ENCODE results near the gene KDM4C.
"Not testable (repeated sequence)": the region's sequence is repeated elsewhere in the genome, so short reads cannot be mapped to it uniquely, and the experiment has no call there.

Gene KDM4C

DNA sequence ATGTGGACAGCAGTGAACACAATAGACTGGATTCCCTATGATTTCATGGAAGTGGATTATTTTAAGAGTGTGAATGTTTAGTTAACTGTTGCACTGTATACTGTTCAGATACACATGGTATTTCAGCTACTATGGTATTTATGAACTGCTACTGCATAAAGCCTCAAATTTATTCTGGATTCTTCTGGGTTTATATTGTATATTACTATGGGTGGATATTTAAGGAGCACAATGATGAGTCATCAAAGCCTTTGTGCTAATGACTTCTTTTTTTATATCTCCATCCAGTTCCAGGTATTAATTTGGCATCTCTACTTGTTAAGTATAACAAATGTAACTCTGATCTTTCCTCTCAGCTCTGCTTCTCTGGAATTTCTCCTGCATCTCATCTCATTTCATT lies 6.8 kb downstream of the KDM4C start:
- no peak for DNase-seq

DNA sequence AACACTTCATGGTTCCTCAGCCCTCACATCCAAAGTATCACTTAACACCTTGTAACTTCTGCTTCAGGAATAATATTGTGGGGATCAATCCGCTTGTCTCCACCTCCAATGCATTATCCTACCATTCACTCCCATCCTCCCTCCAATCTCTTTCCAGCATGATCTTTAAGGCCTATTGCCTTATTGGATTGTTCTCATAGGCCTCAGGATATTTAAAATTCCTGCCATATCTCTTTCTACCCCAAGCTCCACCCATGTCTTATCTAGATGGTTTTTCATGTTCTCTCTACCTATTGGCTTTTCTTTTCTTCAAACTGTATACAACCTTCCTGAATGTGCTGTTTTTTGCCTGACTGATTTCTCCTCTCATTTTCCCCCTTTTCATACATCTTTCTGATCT lies 7.2 kb downstream of the KDM4C start:
- no peak for DNase-seq

DNA sequence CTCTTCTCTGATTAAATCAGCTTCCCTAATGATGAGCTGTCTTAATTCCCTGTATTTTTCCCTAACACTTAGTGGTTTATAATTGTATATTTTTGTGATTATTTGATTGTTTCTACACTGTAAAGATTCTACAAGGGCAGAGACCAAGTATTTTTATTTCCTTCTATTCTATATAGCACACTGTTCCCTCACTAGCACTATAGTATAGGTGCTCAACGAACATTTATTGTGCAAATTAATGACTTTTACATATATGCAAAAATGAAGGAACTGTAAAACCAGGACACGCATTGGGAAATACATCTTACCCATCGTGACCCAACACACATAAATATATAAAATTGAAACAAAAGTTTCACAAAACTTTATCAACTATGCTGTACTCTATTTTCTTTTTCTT lies 7.6 kb downstream of the KDM4C start:
- DNase-seq, result no peak

DNA sequence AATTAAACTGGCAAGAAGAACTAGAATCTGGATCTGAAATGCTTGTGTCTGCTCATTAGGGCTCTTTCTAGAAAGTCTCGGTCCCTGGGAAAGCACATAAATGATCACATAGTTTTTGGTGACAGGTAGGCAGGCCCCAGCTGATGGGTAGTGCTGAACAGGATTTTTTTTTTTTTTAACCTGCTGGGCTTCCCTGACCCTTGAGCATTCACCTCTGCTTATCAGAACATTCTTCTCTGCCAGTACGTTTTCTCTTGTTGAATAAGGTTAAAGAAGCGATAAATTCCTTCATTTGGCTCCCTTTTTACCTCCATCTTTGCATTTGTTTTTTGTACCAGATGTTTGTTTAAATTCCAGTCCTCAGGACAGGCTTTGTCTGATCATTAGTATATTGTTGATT lies 8.8 kb downstream of the KDM4C start:
- no peak for DNase-seq

DNA sequence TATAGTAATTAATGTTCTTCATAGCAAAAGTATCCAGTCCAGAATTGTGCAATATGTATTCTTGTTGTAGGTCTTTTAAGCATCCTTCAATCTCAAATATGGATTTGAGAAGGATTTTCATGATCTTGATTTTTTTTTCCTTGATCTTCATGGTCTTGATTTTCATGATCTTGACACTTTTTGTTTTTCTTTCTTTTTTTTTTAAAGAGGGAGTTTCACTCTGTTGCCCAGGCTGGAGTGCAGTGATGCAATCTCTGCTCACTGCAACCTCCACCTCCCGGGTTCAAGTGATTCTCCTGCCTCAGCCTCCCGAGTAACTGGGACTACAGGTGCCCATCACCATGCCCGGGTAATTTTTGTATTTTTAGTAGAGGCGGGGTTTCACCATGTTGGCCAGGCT lies 10.8 kb downstream of the KDM4C start:
- not testable (repeated sequence) for DNase-seq

DNA sequence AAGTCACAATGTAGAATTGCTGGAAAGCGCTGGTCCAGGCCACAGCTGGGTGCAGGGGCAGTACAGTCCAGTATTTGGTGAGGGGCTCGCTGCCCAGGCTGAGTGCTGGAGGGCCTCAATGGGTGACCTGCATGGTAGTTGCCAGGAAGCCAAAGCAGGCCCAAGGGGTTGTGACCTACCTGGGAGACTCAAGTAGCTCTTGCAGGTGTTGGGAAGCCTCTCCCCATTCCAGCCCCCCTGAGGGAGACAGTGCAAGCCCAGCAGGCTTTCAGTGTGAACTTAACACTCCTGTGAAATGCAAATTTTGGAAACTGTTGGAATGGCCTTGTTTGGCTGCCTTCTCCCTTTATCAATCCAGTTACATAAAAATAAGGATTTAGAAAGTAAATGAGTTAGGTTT lies 13.9 kb downstream of the KDM4C start:
- no peak for DNase-seq

DNA sequence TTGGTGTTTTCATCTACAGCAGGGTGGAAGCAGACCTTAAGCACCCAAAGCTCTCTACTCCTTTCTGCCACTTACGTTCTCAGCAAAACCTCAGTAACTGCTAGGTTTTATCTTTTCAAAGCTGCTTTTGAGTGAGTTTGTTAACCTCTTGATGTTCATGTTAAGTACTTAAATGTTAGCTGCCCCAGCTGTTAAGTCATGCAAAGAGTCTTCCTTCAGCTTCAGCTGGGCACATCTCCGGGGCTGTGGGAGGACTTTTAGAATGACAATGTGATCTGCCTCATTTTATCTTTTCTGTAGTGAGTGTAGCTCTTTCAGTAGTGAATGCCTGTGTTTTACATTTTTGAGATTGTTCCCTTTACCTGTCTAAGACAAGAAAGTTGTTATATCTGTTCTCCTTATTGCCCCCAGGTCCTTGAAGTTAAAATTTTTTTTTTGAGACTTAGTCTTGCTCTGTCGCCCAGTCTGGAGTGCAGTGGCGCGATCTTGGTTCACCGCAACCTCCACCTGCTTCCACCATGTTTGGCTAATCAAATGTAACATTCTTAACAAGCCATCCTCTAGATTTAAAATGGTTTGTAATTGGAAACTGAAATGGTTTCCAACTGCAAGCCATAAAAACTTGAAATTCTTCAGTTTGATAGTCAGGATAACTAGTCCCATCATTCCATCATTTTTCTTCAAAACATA lies 19.6 kb downstream of the KDM4C start:
- no peak for DNase-seq

DNA sequence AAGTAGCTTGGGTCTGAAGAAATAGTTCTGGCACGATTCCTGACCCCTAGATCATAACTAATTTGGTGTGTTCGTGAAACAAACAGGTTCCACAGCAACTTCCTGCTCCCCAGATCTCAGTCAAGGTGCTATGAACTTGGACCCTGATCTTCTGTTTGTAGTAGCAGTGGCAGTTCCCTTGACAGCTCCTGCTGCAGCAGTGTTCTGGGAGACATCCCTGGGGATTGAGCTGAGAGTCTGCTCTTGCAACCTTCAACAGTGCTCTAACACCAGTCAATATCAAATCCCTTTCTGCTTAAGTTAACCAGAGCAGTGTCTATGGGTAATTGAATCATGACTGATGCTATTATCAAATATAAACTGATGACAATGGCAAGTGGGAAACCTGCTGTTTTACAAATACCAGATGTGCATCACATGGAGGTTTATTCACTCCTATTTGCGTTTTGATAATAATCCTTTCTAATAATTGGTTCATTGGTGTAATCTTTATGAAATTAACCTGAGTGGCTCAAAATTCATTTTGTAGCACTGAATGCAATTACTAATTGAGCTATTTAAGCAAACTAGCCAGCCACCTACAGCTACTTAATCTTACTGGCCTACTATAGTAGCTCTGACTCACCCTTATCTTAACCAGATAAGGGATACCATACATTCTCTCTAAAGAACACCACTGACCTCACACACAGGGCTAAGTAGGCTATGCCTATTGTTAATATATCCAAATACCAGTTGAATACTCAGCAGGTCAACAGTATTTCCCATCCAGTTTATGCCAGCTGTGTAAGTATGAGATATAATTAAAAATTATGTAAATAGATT lies 21.9 kb downstream of the KDM4C start:
- DNase-seq, result no peak

DNA sequence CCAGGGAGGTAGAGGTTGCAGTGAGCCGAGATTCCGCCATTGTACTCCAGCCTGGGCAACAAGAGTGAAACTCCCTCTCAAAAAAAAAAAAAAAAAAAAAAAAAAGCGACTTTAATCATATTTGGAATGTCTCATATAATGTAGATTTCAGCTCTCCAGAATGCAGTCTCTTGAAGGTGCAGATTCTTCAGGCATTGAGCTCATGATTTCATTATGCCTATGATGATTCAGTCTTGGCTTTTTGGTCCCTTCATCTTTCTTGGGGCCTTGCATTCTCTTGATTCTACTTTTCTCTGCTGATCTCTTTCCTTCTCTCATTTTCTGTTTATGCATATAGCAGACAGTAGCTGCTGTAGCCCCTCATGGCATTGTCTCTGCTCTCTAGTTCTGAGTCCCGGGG lies 22.9 kb downstream of the KDM4C start:
- DNase-seq, result no peak

DNA sequence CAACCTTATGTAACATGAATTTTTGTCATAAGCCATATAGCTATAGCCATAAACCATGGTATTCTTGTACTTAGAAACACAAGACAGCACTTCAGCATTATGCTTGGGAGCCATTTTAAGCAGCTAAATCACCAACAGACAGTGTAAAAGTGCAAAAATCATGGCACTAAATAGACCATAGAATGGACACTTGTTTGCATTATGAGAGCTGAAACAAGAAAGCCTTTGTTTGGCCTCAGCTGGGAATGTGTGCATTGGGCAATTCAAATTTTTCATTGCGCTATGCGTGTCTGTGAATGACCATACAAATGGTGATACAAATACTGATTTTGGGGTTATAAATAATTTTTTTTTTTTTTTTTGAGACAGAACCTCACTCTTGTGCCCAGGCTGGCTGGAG lies 23.7 kb downstream of the KDM4C start:
- DNase-seq, result no peak

DNA sequence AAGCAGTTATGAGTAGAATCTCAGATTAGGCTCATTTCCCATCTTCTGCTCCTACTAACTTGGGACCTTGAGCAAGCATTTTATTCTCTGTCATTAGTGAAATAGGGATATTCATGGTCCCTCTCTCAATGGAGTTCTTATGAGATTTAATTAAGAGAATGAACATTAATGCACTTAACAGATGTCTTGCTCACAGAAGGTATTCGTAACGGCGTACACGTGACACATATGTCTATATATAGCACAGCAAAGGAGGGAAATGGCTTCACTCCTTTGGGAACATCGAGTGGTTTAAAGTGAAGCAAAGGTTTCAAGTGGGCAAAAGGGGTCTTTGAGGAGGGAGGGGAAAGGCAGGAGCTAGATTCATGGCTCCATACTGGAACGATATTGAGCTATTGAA lies 24.6 kb downstream of the KDM4C start:
- DNase-seq, result no peak

DNA sequence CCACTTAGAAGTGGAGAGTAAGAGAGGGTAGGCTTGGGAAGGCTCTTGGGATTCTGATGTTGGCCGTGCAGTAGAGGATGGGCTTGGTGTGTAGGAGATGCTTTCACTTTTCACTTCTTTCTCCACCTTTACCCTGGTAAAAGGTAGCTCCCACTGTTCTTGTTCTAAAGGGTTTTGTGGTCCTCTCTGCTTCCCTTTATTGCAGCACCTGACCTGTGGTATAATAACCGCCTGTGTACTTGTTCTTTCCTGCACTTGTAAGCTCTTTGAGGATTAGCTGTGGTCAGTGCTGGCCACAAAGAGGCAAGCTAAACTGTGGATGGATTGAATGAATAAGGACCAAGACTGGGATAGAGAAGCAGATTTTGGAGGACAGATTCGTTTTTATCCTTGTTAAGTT lies 25.2 kb downstream of the KDM4C start:
- no peak for DNase-seq

DNA sequence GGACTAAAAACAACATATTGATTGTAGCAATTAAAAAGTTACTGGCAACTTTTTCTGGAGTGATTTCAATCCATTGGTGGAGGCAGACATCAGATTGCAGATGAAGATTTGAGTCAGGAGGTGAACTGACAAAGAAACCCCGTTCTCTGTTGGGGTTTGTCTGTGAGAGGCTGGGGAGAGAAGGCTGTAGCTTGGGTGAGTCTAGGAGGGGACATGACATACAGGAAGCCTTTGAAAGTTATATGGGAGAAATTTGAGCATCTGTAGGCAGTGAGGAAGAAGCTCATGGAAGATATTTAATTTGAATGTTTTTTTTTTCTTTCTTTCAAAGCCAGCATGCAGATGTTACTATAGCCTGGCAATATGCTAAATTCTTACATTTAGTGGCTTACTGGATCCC lies 26.0 kb downstream of the KDM4C start:
- no peak for DNase-seq

DNA sequence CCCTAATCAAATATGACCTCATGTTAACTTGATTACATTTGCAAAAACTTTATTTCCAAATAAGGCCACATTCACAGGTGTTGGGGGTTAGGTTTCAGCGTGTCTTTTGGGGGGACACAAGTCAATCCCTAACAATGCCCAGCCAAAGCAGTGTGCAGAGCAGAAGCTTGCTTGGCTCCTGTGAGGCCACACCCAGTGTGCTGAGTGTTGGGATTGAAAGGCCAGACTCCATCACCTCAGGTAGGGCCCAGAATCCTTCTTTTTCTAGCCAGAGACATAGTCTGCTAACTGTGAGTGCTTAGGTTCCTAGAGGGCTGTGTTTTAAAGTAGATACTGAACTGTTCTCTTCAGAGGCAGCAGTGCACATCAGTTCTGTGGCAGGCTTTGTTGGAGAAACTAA lies 27.9 kb downstream of the KDM4C start:
- no peak for DNase-seq

DNA sequence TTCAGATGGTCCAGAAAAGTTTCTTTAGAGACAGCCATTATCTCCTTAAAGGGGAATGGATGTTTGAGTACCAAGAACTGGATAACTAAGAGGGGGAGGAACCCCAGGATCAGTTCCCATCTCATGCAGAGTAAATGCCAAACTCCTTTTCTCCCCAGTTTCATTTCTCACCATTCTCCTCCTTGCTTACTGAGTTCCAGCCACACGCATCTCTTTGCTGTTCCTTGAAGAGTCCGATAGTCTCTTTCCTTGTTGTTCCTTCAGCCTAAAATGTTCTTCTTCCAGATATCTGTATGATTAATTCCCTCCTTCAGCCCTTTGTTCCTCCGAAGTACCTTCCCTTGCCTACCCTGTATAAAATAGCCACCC lies 30.0 kb downstream of the KDM4C start:
- no peak for DNase-seq

DNA sequence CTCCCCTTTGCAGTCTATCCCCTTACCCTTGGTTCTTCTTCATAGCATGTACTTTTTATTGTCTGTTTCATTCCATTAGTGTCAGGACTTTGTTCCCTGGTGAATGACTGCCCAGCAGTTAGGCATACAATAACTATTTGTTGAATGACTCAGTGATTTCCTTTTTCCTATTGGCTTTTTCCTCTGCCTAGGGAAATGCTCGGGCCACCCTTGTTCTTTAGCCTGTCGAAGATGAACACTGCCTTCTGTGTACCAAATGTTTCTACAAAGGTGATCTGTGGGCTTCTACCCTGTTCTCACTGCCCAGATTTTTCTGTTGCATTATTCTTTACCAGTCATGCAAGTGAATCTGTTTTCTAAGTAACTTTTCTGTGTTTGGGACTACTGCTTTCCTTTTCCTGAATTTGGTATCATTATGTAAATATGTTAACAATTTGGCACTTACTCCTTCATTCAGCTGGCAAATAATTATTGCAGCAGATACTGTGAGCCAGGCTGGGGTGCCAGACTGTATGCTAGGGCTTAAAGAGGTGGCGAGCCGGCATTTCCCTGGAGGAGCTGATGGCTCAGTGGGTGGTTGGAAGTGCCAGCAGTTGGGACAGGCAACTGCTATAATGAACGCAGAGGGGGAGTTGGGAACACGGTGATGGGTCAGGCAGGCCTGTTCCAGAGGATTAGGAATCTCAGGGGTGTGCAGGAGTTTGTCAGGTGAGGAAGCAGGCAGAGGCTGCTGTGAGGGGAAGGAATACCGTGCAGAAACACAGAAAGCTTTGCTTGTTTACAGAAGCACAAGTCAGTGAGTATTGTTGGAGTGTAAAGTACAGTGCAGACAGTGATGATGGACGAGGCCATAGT lies 30.6 kb downstream of the KDM4C start:
- no peak for DNase-seq

DNA sequence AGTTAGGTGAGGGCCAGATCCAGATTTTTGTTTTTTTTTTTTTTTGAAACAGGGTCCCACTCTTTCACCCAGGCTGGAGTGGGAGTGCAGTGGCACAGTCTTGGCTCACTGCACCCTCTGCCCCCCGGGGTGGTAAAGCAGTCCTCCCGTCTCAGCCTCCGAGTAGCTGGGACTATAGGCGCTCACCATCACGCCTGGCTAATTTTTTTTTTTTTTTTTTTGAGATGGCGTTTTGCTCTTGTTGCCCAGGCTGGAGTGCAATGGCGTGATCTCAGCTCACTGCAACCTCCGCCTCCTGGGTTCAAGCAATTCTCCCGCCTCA lies 31.2 kb downstream of the KDM4C start:
- not testable (repeated sequence) for DNase-seq

DNA sequence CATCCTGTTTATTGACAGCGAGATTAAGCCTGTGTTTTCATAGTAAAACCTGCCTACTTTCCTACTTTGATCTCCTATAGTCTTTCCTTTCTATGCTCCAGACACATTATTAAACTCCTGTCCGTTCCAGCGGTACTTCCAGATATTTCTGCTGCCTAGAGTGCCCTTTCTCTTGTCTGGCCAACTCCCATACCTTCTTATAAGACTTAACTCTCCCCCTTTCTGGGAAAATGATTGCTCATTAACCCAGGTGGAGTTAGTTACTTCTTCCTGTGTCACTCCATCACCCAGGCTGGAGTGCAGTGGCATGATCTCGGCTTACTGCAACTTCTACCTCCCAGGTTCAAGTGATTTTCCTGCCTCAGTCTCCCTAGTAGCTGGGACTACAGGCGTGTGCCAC lies 33.1 kb downstream of the KDM4C start:
- no peak for DNase-seq

DNA sequence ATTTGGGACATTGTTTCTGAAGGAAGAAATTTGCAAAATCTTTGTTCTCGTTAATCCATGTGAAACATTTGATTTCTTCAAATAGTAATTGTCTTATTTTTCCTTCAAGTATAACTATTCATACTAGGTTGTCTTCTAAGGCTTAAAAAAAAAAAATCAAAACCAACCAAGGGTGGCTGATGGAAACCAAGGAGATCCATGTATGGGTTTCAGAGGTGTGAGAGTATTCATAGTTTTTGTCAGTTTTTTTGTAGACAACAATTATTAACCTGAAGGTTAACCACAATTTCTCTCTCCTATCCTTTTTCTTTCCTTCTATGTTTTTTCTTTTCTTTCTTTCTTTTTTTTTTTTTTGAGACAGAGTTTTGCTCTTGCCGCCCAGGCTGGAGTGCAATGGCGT lies 35.4 kb downstream of the KDM4C start:
- DNase-seq, result no peak

DNA sequence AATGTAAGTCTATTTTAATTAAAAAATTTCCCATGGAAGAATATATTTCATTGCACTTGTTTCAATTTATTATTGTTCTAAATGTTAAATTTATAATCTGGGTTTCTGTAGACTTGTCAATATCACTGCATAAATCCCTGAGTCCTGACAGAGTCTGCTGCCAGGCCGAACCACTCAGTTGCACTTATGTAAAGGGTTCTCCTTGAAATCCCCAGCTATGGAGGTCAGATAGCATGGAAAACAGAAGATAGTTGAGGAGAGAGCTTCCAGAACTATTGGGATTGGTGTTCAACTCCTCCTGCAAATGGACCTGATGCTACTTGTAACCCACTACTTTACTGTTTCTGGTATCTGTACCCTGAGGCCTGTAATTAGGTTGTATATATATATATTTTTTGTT lies 37.2 kb downstream of the KDM4C start:
- DNase-seq, result no peak

DNA sequence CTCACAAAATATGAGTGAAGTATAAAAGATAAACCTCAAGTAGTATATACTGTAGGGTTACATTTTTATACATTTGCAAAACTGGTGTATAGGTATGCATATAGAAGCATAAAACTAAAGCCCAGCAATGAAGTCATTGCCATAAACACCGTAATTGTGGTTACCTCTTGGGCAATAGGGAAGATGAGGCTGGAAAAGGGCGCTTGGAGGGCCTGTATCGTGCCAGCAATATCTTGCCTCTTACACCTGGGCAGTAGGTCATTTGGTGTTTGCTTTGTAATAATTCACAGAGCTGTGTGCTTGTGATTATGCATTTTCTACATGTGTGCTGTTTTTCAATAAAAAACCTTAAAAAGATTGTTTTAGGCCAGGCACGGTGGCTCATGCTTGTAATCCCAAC lies 45.2 kb downstream of the KDM4C start:
- DNase-seq, result no peak

DNA sequence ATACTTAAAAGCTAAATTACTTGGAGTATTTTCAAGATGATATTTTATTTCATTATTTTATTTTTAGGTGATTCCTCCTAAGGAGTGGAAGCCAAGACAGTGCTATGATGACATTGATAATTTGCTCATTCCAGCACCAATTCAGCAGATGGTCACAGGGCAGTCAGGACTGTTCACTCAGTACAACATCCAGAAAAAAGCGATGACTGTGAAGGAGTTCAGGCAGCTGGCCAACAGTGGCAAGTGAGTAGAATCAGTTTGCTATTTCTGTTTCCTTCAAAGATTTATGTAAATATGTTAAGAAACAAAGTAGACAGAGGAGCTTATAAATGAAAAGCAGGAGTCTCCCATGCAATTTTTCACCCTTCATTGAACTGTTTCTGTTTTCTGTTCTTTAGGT lies 47.8 kb downstream of the KDM4C start:
- no peak for DNase-seq

DNA sequence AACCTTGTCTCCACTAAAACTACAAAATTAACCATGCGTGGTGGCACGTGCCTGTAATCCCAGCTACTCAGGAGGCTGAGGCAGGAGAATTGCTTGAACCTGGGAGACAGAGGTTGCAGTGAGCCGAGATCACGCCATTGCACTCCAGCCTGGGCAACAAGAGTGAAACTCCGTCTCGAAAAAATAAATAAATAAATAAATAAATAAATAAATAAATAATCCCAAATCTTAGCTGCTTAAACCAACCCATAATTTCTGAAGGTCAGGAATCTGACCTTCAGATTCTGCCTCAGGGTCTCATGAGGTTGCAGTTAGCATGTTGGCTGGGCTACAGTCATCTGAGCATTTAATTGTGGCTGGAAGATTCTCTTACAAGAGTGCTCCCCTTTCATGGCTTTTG lies 48.5 kb downstream of the KDM4C start:
- not testable (repeated sequence) for DNase-seq

DNA sequence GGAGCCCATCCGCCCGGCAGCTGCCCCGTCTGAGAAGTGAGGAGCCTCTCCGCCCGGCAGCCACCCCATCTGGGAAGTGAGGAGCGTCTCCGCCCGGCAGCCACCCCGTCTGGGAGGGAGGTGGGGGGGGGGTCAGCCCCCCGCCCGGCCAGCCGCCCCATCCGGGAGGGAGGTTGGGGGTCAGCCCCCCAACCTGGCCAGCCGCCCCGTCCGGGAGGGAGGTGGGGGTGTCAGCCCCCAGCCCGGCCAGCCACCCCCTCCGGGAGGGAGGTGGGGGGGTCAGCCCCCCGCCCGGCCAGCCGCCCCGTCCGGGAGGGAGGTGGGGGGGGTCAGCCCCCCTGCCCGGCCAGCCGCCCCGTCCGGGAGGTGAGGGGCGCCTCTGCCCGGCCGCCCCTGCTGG lies 49.9 kb downstream of the KDM4C start:
- not testable (repeated sequence) for DNase-seq

Measured in CD4-positive, alpha-beta T cell treated with Interleukin-1 beta for 1 hour (primary cell).